ENCODE results near the gene CHD6. TPM values are rescaled to one million over a fixed set of nuclear protein-coding genes. Genes with fewer than 3 reads are reported as not detected.

CHD6 gene
- total and polyA plus RNA-seq, 4 donors: 3.3 to 23.4 (median 18.2) TPM

GRCh38 chr20:41544472-41544871 lies 73.7 kb downstream of the CHD6 start:
- Histone ChIP-seq H3K4me1 (ENCODE audit: control insufficient read depth in 4 of 4, insufficient read depth in 4 of 4, low read length in 3 of 4) (no peaks in the 10 kb centered on the region), H3K27ac (ENCODE audit: low read depth in 1 of 2, low read length in 2 of 2) (no peak overlapping the region), H3K4me3 (ENCODE audit: low read depth in 1 of 3, low read length in 3 of 3) (no peak overlapping the region), H3K36me3 (ENCODE audit: control insufficient read depth in 4 of 4, insufficient read depth in 3 of 4, low read depth in 1 of 4, low read length in 3 of 4) (no peaks in the 10 kb centered on the region), H3K9ac (ENCODE audit: low read depth in 1 of 2, low read length in 2 of 2) (no peak overlapping the region), H3K9me3 (ENCODE audit: control insufficient read depth in 4 of 4, low read length in 3 of 4) (no peaks in the 10 kb centered on the region), H3K27me3 (ENCODE audit: control insufficient read depth in 4 of 4, insufficient read depth in 4 of 4, low read length in 3 of 4) (no peaks in the 10 kb centered on the region)
- WGBS: 99% methylated on average over 1 of the region's 1 CpG
- TF ChIP-seq RAD21 (IDR thresholded peaks at IDR 0.05) (no peak), HNF4A (conservative IDR thresholded peaks at IDR 0.05) (no peak), GABPA (IDR thresholded peaks at IDR 0.05 in 1 of 2, conservative IDR thresholded peaks at IDR 0.05 in 1 of 2) (no peak), TAF1 (conservative IDR thresholded peaks at IDR 0.05) (no peak), REST (IDR thresholded peaks at IDR 0.05) (no peak), JUND (IDR thresholded peaks at IDR 0.05) (no peak), SP1 (IDR thresholded peaks at IDR 0.05) (no peak), FOXA1 (IDR thresholded peaks at IDR 0.05) (no peak), NR2F2 (IDR thresholded peaks at IDR 0.05) (no peak), ATF3 (IDR thresholded peaks at IDR 0.05) (no peak), ZBTB33 (IDR thresholded peaks at IDR 0.05) (no peak)
- no peak for DNase-seq (ENCODE audit: low spot score)

GRCh38 chr20:41540918-41541317 lies 77.3 kb downstream of the CHD6 start:
- Histone ChIP-seq H3K4me1 (ENCODE audit: control insufficient read depth in 4 of 4, insufficient read depth in 4 of 4, low read length in 3 of 4) (peaks cover 0 to 2% (median 0%) of the 10 kb centered on the region in 4 donors), H3K27me3 (ENCODE audit: control insufficient read depth in 4 of 4, insufficient read depth in 4 of 4, low read length in 3 of 4) (no peaks in the 10 kb centered on the region), H3K9ac (ENCODE audit: low read depth in 1 of 2, low read length in 2 of 2) (no peak overlapping the region), H3K9me3 (ENCODE audit: control insufficient read depth in 4 of 4, low read length in 3 of 4) (peaks cover 0 to 2% (median 0%) of the 10 kb centered on the region in 4 donors), H3K27ac (ENCODE audit: low read depth in 1 of 2, low read length in 2 of 2) (no peak overlapping the region), H3K4me3 (ENCODE audit: low read depth in 1 of 3, low read length in 3 of 3) (no peak overlapping the region), H3K36me3 (ENCODE audit: control insufficient read depth in 4 of 4, insufficient read depth in 3 of 4, low read depth in 1 of 4, low read length in 3 of 4) (peaks cover 0 to 7% (median 0%) of the 10 kb centered on the region in 4 donors)
- no peak for DNase-seq (ENCODE audit: low spot score)
- WGBS: 71% methylated on average over 4 of the region's 4 CpGs
- no peak for TF ChIP-seq CTCF (IDR thresholded peaks at IDR 0.05; ENCODE audit: low read depth, low read length, missing input control)
- no peak for TF ChIP-seq ATF3 (IDR thresholded peaks at IDR 0.05)
- no peak for TF ChIP-seq HNF4G (IDR thresholded peaks at IDR 0.05)
- no peak for TF ChIP-seq RXRA (IDR thresholded peaks at IDR 0.05)
- no peak for TF ChIP-seq YY1 (IDR thresholded peaks at IDR 0.05)
- no peak for TF ChIP-seq FOXA2 (IDR thresholded peaks at IDR 0.05)
- no peak for TF ChIP-seq NR2F2 (IDR thresholded peaks at IDR 0.05)
- no peak for TF ChIP-seq EGR1 (IDR thresholded peaks at IDR 0.05; ENCODE audit: low read depth in 2 of 2)
- TF ChIP-seq TAF1 (conservative IDR thresholded peaks at IDR 0.05): no peak
- no peak for TF ChIP-seq GABPA (IDR thresholded peaks at IDR 0.05 in 1 of 2, conservative IDR thresholded peaks at IDR 0.05 in 1 of 2)
- no peak for TF ChIP-seq JUND (IDR thresholded peaks at IDR 0.05)
- no peak for TF ChIP-seq RAD21 (IDR thresholded peaks at IDR 0.05)
- TF ChIP-seq REST (IDR thresholded peaks at IDR 0.05): no peak
- no peak for TF ChIP-seq MAX (IDR thresholded peaks at IDR 0.05)
- TF ChIP-seq HNF4A (conservative IDR thresholded peaks at IDR 0.05): no peak
- no peak for TF ChIP-seq FOXA1 (IDR thresholded peaks at IDR 0.05)

All from liver (tissue), 9 donors.